Peyer's patch (tissue), 4 donors: ENCODE data around the gene ZFY.

Experiments
- CTCF ChIP-seq, 6 experiments: fragments of 450-650 bp in 4 of 6; fragments of 200-600 bp in 2 of 6; sonication (generic) in 1 of 6; IDR thresholded peaks; one replicate each; pipeline ENCODE4 v1.5.1; 2017 to 2019; ENCODE audit warnings: antibody characterized with exemption in 6 of 6, mild to moderate bottlenecking in 3 of 6, moderate library complexity in 1 of 6
- POLR2A ChIP-seq, 2 donors: fragments of 450-650 bp; IDR thresholded peaks; one replicate each; pipeline ENCODE4 v1.5.1; 2017; ENCODE audit warnings: antibody characterized with exemption in 2 of 2, mild to moderate bottlenecking in 2 of 2, moderate library complexity in 2 of 2

GRCh38 chrY:2913066-2913815 lies 21.9 kb upstream of the ZFY start:
- TF ChIP-seq CTCF (IDR thresholded peaks at IDR 0.05) (peak in 3 of 6 experiments; percentile 29 to 48 (median 38)), POLR2A (IDR thresholded peaks at IDR 0.05) (no peak)
